ENCODE data around the gene ZDHHC1.

ZDHHC1 gene

DNA sequence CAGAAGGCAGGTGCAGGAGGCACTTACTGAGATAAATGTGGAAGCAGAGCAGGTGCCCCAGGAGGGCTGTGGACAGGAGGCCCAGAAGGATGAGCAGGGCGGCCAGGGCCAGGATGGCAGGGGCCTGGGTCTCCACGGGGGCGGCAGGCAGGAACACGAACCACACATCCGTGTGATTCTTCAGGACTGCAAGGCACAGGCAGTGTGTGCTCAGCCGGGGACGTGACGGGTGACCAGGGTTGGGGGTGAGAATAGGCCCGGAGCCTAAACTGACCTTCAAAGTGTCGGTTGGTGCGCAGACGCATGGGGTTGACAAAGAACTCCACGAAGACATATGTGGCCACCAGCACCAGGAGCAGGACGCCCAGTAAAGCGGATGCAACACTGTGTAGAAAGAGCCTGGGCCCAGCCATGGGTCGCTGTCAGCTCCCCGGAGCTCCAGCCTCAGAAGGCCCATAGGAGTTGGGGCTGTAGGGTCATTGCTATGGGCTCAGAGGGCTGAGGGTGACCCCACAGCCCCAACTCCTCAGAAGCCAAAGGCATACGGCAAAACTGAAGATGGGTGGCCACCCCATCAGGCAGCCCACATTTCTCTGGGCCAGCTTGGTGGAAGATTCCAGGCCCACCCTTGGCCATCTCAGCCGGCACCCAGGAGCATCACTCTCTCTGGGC lies 17.6 kb downstream of the ZDHHC1 start:
- H3K4me3 ChIP-seq (ENCODE audit: low read depth, low read length): no peak overlapping the region
- TF ChIP-seq, protein P1, sequence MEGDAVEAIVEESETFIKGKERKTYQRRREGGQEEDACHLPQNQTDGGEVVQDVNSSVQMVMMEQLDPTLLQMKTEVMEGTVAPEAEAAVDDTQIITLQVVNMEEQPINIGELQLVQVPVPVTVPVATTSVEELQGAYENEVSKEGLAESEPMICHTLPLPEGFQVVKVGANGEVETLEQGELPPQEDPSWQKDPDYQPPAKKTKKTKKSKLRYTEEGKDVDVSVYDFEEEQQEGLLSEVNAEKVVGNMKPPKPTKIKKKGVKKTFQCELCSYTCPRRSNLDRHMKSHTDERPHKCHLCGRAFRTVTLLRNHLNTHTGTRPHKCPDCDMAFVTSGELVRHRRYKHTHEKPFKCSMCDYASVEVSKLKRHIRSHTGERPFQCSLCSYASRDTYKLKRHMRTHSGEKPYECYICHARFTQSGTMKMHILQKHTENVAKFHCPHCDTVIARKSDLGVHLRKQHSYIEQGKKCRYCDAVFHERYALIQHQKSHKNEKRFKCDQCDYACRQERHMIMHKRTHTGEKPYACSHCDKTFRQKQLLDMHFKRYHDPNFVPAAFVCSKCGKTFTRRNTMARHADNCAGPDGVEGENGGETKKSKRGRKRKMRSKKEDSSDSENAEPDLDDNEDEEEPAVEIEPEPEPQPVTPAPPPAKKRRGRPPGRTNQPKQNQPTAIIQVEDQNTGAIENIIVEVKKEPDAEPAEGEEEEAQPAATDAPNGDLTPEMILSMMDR (conservative IDR thresholded peaks at IDR 0.05; ENCODE audit: low read depth, low read length): no peak
- DNase-seq (ENCODE audit: low read depth): no peak

DNA sequence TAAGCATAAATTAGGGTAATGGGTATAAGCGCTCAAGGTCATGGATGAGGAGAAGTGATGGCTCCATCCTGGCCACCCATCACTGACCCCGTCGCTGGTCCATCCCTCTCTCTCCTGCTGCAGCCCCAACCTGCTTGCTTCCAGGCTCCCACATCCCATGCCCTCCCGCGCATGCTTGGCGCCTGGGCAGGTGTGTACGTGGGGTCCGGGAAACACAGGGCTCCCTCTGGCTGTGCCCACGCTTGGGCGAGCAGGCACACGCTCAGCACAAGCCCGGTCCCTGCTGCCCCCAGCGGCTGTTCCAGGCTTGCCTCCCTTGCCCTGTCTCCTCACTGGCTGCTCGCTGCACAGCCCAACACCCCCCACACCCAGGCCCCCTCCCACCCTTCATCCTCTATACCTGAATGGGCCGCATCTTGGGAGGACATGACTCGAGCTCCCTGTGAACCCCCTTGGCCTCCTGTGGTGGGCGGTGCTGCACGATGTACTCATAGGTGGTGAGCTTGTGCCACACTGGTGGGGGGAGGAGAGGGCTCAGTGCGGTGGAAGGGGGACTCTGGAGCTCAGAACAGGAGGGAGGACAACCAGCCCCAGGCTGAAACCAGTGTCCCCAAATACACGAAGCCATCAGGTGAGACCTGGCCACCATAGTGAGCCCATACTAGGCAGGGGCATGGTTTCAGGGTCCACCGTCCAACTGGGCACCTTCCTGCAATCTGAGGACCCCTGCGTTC lies 18.3 kb downstream of the ZDHHC1 start:
- H3K4me3 ChIP-seq (ENCODE audit: low read depth, low read length): no peak overlapping the region
- TF ChIP-seq, protein P1 (conservative IDR thresholded peaks at IDR 0.05; ENCODE audit: low read depth, low read length): no peak
- DNase-seq (ENCODE audit: low read depth): no peak

DNA sequence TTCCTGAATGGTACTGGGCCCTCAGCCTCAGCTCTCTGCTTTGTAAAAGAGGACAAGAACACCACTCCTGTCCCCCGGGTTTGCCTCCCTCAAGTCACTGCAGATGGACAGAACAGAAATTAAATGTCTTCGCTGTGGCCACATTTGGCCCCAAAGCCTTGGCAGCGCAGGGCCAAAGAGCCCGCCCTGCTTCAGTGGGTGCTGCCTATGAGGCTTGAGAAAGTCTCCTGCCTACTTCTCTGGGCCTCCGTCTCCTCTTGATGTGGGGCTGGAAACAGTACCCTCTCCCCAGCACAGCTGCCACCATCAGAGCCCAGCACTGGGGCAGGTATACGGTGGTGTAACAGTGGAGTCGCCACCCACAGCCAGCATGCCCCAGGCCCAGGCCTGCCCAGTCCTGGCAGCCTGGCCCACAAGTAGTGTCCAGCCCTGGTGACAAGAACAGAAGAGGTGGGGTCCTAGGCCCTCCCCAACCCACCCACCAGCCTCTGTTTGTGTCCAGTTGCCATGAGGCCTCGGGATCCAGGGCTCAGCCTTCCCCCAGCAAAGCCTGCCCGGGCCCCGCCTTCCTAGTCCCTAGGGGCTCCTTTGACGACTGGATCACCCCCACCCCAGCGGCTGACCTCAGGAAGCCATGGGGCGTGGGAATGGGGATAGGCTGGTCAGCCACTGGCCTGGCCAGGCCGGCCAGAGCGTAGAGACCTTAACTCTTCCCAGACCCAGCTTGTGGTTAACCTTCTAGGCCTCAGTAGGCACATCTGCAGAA lies 19.1 kb downstream of the ZDHHC1 start:
- no peak for DNase-seq (ENCODE audit: low read depth)
- no peak overlapping the region for H3K4me3 ChIP-seq (ENCODE audit: low read depth, low read length)
- TF ChIP-seq, protein P1 (conservative IDR thresholded peaks at IDR 0.05; ENCODE audit: low read depth, low read length): no peak

DNA sequence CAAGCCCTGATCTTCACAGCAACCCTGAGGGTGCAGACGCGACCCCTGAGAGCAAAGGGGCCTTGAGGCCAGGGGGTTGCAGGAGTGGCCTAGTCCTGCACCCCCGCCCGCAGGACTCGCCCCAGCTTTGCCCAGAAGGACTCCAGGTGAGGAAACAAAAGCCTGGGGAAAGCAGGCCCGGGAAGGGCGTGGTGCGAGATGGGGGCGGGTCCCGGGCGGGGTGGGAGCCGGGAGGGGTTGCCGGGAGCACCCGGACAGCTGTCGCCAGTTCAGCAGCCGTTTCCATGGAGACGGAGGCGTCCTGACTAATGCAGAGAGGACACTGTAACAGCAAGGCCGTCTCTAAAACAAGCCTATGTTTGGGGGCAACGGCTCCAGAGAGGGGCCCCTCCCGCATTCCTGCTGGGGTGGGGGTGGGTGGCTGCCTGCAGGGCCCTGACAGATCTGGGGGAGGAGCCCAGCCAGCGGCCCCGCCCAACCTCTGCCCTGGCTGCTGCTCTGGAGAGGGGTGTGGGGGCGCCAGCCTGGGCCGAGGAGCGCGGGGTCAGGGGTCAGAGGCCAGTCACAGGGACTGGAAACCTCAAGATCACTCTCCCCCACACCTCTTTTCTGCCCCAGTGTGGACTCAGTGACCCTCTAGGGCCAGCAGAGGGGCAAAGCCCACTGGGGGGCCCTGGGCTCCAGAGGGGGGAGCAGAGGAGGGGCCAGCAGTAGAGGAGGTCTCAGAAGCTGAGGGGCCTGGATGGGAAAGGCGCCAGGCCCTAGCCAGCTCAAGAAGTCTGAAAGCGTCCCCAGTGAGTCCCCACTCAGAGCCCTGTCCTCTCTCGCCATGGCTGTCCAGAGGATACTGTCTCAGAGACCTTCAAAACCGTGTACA lies 19.9 kb downstream of the ZDHHC1 start:
- no peak overlapping the region for H3K4me3 ChIP-seq (ENCODE audit: low read depth, low read length)
- DNase-seq (ENCODE audit: low read depth): peak; percentile 58
- TF ChIP-seq, protein P1 (conservative IDR thresholded peaks at IDR 0.05; ENCODE audit: low read depth, low read length): no peak

DNA sequence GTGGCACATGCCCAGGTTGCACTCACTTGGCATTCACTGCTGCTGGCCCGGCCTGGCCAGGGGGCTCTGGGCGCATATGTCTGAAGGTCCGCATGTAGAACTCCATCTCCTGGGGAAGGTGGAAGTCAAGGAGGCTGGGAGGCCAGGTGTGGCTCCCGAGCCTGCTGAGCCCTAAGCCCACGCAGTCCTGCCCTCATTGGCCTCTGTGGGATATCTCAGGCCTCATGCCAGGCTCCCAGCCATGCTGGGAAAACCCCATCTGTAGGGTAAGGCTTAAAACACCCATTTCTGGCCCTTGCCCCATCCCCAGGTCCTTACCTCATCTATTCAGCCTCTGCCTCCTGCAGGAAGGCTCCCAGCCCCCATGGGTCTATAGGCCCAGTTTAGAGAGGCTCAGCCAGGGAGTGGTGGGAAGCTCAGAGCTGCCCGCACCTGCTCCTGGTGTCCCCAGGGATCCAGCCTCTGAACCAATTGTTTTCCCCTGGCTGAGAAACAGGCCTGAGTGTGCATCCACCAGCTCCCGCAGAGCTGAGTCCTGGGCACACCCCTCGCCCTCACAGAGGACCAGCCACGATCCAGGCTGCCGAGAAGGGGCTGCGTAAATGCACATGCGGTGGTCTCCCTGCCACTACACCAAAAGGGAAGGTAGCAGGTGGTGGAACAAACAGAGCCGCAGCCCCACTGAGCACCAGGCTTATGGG lies 20.7 kb downstream of the ZDHHC1 start:
- DNase-seq (ENCODE audit: low read depth): no peak
- H3K4me3 ChIP-seq (ENCODE audit: low read depth, low read length): no peak overlapping the region
- TF ChIP-seq, protein P1 (conservative IDR thresholded peaks at IDR 0.05; ENCODE audit: low read depth, low read length): no peak

DNA sequence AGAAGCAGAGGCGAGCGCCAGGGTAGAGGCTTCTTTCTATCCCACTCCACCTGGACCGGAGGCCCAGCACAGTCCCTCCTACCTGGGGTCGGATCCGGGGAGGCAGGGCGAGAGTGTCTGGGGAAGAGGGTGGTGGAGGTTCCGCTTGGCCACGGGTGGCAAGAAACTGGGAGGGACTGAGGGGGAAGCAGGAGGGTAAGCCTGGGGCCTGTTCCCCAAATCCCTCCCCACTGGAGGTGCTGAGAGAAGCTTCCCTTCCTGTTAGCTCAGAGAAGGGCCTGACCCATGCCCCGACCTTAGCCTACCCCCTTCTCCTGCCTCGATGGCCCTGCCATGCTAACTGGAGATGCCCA lies 21.2 kb downstream of the ZDHHC1 start:
- no peak for DNase-seq (ENCODE audit: low read depth)
- TF ChIP-seq, protein P1 (conservative IDR thresholded peaks at IDR 0.05; ENCODE audit: low read depth, low read length): no peak
- H3K4me3 ChIP-seq (ENCODE audit: low read depth, low read length): no peak overlapping the region
